HCT116 (cell line): Measurements from ENCODE around the gene FNDC3B. TPM values are rescaled to one million over a fixed set of nuclear protein-coding genes. Genes with fewer than 3 reads are reported as not detected.

Experiments
- ATAC-seq: fragments of 200-7000 bp; cut with Tn5 transposase; 2 replicates; pipeline ENCODE4 v1.9.1; 2020; ENCODE audit warnings: mild to moderate bottlenecking, moderate library complexity
- BruUV-seq: library from RNA; stranded (reverse); fragments of 400-500 nt; replicated peaks from 2 replicates; lab custom pipeline; 2021; lab: Mats Ljungman, UMichigan
- CTCF ChIA-PET: fragments of 300-600 bp; sonication (Branson Sonifier 250); formaldehyde crosslinking; loops from one replicate; lab custom pipeline; 2021; ENCODE audit warnings: antibody characterized with exemption; lab: Charles Lee
- POLR2A ChIA-PET: fragments of 300-600, 350-600 bp; sonication (Branson Sonifier 250); formaldehyde crosslinking; loops from one replicate; lab custom pipeline; 2021; ENCODE audit warnings: antibody characterized with exemption; lab: Charles Lee
- RAD21 ChIA-PET, 2 experiments: fragments of 300-600 bp; sonication (Branson Sonifier 250); formaldehyde crosslinking; loops; one replicate each; lab custom pipeline; 2023; ENCODE audit warnings: low total read pairs in 2 of 2; ENCODE audit not compliant: uncharacterized antibody in 2 of 2, unreplicated experiment in 2 of 2, low non-redundant PET in 1 of 2; lab: Charles Lee
- DNase-seq: peaks from one replicate; pipeline ENCODE4 v3.0.0-alpha.2; 2010; ENCODE audit warnings: low read depth, low spot score
- H2AFZ ChIP-seq: fragments of 200-600 bp; shearing (Covaris generic), sonication (generic); 2 replicates; pipeline ENCODE4 v1.6.1; 2017; ENCODE audit warnings: low read depth, mixed run types, mixed read lengths, antibody characterized with exemption, low read length; ENCODE audit not compliant: poor library complexity, severe bottlenecking
- H3K27ac ChIP-seq: 2 replicates; pipeline ENCODE4 v1.5.1; 2012; ENCODE audit warnings: low read depth, low read length
- H3K27me3 ChIP-seq: fragments of 200-600 bp; sonication (generic); 2 replicates; pipeline ENCODE4 v1.6.1; 2016; ENCODE audit warnings: mixed run types, low read length, mixed read lengths; ENCODE audit not compliant: insufficient read depth
- H3K36me3 ChIP-seq, 2 experiments: fragments of 200-500 bp in 1 of 2; fragments of 200-600 bp in 1 of 2; sonication (Bioruptor generic) in 1 of 2; sonication (generic) in 1 of 2; 2 replicates each; pipeline versions ENCODE4 v1.5.1 to v1.6.1; 2014 to 2016; ENCODE audit warnings: low read length in 2 of 2, inconsistent platforms in 1 of 2, mixed read lengths in 1 of 2, mixed run types in 1 of 2; ENCODE audit not compliant: insufficient read depth in 2 of 2, control insufficient read depth in 1 of 2
- H3K4me1 ChIP-seq, 2 experiments: fragments of 200-600 bp in 1 of 2; sonication (generic) in 1 of 2; 2 replicates each; pipeline versions ENCODE4 v1.5.1 to v1.6.1; 2012 to 2017; ENCODE audit warnings: low read length in 2 of 2, inconsistent platforms in 1 of 2, mild to moderate bottlenecking in 1 of 2, mixed read lengths in 1 of 2, mixed run types in 1 of 2, moderate library complexity in 1 of 2; ENCODE audit not compliant: insufficient read depth in 2 of 2, control insufficient read depth in 1 of 2
- H3K4me2 ChIP-seq: fragments of 200-600 bp; sonication (generic); 2 replicates; pipeline ENCODE4 v1.6.1; 2017; ENCODE audit warnings: mixed run types, low read length, mixed read lengths
- H3K4me3 ChIP-seq, 2 experiments: fragments of 200-600 bp in 1 of 2; sonication (generic) in 1 of 2; replicated peaks in 1 of 2; 2 replicates each; pipeline ENCODE4 v1.5.1; 2011 to 2016; ENCODE audit warnings: low read length in 2 of 2, control low read depth in 1 of 2, low read depth in 1 of 2, mild to moderate bottlenecking in 1 of 2, mixed read lengths in 1 of 2, mixed run types in 1 of 2
- H3K79me2 ChIP-seq: fragments of 200-600 bp; sonication (generic); 2 replicates; pipeline ENCODE4 v1.6.1; 2017; ENCODE audit warnings: mild to moderate bottlenecking, mixed run types, low read length, moderate library complexity, mixed read lengths; ENCODE audit not compliant: insufficient read depth
- H3K9ac ChIP-seq: fragments of 200-600 bp; sonication (generic); 2 replicates; pipeline ENCODE4 v1.6.1; 2016; ENCODE audit warnings: low read length, mixed read lengths
- H3K9me2 ChIP-seq: fragments of 200-600 bp; sonication (generic), shearing (Covaris generic); 2 replicates; pipeline ENCODE4 v1.6.1; 2017; ENCODE audit warnings: mixed run types, mild to moderate bottlenecking, moderate library complexity; ENCODE audit not compliant: insufficient read depth
- H3K9me3 ChIP-seq, 2 experiments: fragments of 200-500 bp in 1 of 2; fragments of 200-600 bp in 1 of 2; sonication (Bioruptor generic) in 1 of 2; sonication (generic) in 1 of 2; 2 replicates each; pipeline ENCODE4 v1.6.1; 2014 to 2017; ENCODE audit warnings: low read length in 2 of 2, mixed read lengths in 2 of 2, inconsistent platforms in 1 of 2, low read depth in 1 of 2, mild to moderate bottlenecking in 1 of 2, mixed run types in 1 of 2, moderate library complexity in 1 of 2; ENCODE audit not compliant: control insufficient read depth in 1 of 2, insufficient read depth in 1 of 2
- H4K20me1 ChIP-seq: fragments of 200-600 bp; sonication (generic), shearing (Covaris generic); 2 replicates; pipeline ENCODE4 v1.6.1; 2017; ENCODE audit warnings: mixed run types, mild to moderate bottlenecking, moderate library complexity; ENCODE audit not compliant: insufficient read depth
- CBX3 ChIP-seq: IDR thresholded peaks from 2 replicates; pipeline ENCODE4 v1.6.1; 2012; ENCODE audit warnings: low read depth
- CEBPB ChIP-seq: IDR thresholded peaks from 2 replicates; pipeline ENCODE4 v1.6.1; 2012; ENCODE audit warnings: low read depth
- ELF1 ChIP-seq: IDR thresholded peaks from 2 replicates; pipeline ENCODE4 v1.6.1; 2012; ENCODE audit warnings: low read depth, borderline replicate concordance
- EZH2 ChIP-seq: fragments of 200-600 bp; sonication (generic); IDR thresholded peaks from 2 replicates; pipeline ENCODE4 v1.6.1; 2017; ENCODE audit warnings: antibody characterized with exemption, mixed run types
- EZH2phosphoT487 ChIP-seq: fragments of 200-600 bp; IDR thresholded peaks from 2 replicates; pipeline ENCODE4 v1.6.1; 2018; ENCODE audit warnings: antibody characterized with exemption, borderline replicate concordance
- FOSL1 ChIP-seq: IDR thresholded peaks from 2 replicates; pipeline ENCODE4 v1.6.1; 2012; ENCODE audit warnings: low read depth
- JUND ChIP-seq: IDR thresholded peaks from 2 replicates; pipeline ENCODE4 v1.6.1; 2012
- POLR2A ChIP-seq: IDR thresholded peaks from 2 replicates; pipeline ENCODE4 v1.7.0; 2011; ENCODE audit warnings: borderline replicate concordance; ENCODE audit not compliant: insufficient read depth, insufficient read length; ENCODE audit errors: extremely low read depth
- POLR2AphosphoS5 ChIP-seq: IDR thresholded peaks from 2 replicates; pipeline ENCODE4 v1.6.1; 2011; ENCODE audit warnings: mild to moderate bottlenecking, low read depth, low read length, moderate library complexity
- SP1 ChIP-seq: IDR thresholded peaks from 2 replicates; pipeline ENCODE4 v1.6.1; 2012; ENCODE audit warnings: low read depth
- SRF ChIP-seq: IDR thresholded peaks from 2 replicates; pipeline ENCODE4 v1.6.1; 2012; ENCODE audit warnings: low read depth
- YY1 ChIP-seq: IDR thresholded peaks from 2 replicates; pipeline ENCODE4 v1.6.1; 2011; ENCODE audit warnings: low read length, low read depth, moderate library complexity, mild to moderate bottlenecking; ENCODE audit not compliant: insufficient replicate concordance; ENCODE audit errors: extremely low read depth
- ZFX ChIP-seq: fragments of 450-650 bp; IDR thresholded peaks from 2 replicates; pipeline ENCODE4 v1.6.1; 2017
- ZNF274 ChIP-seq: fragments of 200-500 bp; sonication (Bioruptor generic); IDR thresholded peaks from 2 replicates; pipeline ENCODE4 v1.6.1; 2014; ENCODE audit warnings: mild to moderate bottlenecking, low read depth, low read length, inconsistent platforms
- intact Hi-C: fragments of 100-400 bp; cut with micrococcal nuclease; formaldehyde crosslinking; loops from 2 replicates; pipeline ENCODE4 v1.10.0; 2022
- total RNA-seq: library from RNA; stranded (reverse); gene quantifications from one replicate; pipeline ENCODE4 v1.2.1, GENCODE V29; 2021; ENCODE audit not compliant: unreplicated experiment
- TF ChIP-seq, protein P1 (sequence below): IDR thresholded peaks from 2 replicates; pipeline ENCODE4 v1.6.1; 2012; ENCODE audit warnings: low read depth
- TF ChIP-seq, protein P2 (sequence below), 3 experiments: fragments of 200-600 bp in 1 of 3; sonication (generic) in 1 of 3; IDR thresholded peaks in 2 of 3; conservative IDR thresholded peaks in 1 of 3; 2 replicates each; pipeline ENCODE4 v1.5.1; 2012 to 2017; ENCODE audit warnings: low read depth in 2 of 3, low read length in 2 of 3, antibody characterized with exemption in 1 of 3, borderline replicate concordance in 1 of 3, control low read depth in 1 of 3, mild to moderate bottlenecking in 1 of 3, mixed read lengths in 1 of 3, mixed run types in 1 of 3, moderate library complexity in 1 of 3; ENCODE audit not compliant: insufficient read depth in 1 of 3
- TF ChIP-seq, protein P3 (sequence below): IDR thresholded peaks from 2 replicates; pipeline ENCODE4 v1.6.1; 2012
- TF ChIP-seq, protein P4 (sequence below): IDR thresholded peaks from 2 replicates; pipeline ENCODE4 v1.6.1; 2011; ENCODE audit warnings: mild to moderate bottlenecking, low read length, moderate library complexity; ENCODE audit not compliant: insufficient replicate concordance; ENCODE audit errors: extremely low read depth

Gene FNDC3B
- total RNA-seq, 1 experiment from 2014 or later, result 45.7 TPM

DNA sequence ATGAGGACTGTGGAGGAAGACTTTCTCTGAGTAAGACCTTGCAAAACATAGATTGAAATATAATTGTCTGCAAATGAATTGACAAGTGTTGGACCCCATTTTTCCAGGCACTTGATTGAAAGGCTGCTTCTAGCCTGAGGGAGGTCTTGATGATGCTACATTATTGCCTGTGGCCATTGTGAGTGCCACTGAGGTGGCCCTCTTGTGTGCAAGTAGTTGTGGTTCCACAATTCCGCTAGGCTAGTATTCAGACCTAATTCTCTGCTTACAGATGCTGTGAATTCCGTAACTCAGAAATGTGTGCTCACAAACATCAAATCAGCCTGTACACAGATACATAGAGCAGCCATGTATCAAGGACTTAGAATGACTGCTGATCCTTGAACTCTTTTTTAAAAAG lies 34.7 kb downstream of the FNDC3B start:
- no peaks in the 10 kb centered on the region for H3K36me3 ChIP-seq
- no peak overlapping the region for H3K4me3 ChIP-seq
- no peak overlapping the region for H3K4me2 ChIP-seq
- peaks cover 53% of the 10 kb centered on the region for H3K79me2 ChIP-seq
- CTCF ChIA-PET, result no interaction called here
- H4K20me1 ChIP-seq, result no peaks in the 10 kb centered on the region
- no peak for ATAC-seq
- POLR2A ChIA-PET, result no interaction called here
- no TSS peak for BruUV-seq
- TF ChIP-seq EZH2phosphoT487 (no peak), FOSL1 (no peak), POLR2AphosphoS5 (no peak), YY1 (no peak), JUND (no peak), EZH2 (no peak), CEBPB (no peak), SP1 (no peak), POLR2A (no peak), ZFX (no peak), CBX3 (no peak), ELF1 (no peak), ZNF274 (no peak), SRF (no peak)
- TF ChIP-seq, protein P1, sequence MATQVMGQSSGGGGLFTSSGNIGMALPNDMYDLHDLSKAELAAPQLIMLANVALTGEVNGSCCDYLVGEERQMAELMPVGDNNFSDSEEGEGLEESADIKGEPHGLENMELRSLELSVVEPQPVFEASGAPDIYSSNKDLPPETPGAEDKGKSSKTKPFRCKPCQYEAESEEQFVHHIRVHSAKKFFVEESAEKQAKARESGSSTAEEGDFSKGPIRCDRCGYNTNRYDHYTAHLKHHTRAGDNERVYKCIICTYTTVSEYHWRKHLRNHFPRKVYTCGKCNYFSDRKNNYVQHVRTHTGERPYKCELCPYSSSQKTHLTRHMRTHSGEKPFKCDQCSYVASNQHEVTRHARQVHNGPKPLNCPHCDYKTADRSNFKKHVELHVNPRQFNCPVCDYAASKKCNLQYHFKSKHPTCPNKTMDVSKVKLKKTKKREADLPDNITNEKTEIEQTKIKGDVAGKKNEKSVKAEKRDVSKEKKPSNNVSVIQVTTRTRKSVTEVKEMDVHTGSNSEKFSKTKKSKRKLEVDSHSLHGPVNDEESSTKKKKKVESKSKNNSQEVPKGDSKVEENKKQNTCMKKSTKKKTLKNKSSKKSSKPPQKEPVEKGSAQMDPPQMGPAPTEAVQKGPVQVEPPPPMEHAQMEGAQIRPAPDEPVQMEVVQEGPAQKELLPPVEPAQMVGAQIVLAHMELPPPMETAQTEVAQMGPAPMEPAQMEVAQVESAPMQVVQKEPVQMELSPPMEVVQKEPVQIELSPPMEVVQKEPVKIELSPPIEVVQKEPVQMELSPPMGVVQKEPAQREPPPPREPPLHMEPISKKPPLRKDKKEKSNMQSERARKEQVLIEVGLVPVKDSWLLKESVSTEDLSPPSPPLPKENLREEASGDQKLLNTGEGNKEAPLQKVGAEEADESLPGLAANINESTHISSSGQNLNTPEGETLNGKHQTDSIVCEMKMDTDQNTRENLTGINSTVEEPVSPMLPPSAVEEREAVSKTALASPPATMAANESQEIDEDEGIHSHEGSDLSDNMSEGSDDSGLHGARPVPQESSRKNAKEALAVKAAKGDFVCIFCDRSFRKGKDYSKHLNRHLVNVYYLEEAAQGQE, result no peak
- TF ChIP-seq, protein P2, sequence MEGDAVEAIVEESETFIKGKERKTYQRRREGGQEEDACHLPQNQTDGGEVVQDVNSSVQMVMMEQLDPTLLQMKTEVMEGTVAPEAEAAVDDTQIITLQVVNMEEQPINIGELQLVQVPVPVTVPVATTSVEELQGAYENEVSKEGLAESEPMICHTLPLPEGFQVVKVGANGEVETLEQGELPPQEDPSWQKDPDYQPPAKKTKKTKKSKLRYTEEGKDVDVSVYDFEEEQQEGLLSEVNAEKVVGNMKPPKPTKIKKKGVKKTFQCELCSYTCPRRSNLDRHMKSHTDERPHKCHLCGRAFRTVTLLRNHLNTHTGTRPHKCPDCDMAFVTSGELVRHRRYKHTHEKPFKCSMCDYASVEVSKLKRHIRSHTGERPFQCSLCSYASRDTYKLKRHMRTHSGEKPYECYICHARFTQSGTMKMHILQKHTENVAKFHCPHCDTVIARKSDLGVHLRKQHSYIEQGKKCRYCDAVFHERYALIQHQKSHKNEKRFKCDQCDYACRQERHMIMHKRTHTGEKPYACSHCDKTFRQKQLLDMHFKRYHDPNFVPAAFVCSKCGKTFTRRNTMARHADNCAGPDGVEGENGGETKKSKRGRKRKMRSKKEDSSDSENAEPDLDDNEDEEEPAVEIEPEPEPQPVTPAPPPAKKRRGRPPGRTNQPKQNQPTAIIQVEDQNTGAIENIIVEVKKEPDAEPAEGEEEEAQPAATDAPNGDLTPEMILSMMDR (IDR thresholded peaks at IDR 0.05 in 2 of 3, conservative IDR thresholded peaks at IDR 0.05 in 1 of 3; ENCODE audit: borderline replicate concordance in 1 of 3, insufficient read depth in 1 of 3, low read depth in 2 of 3, low read length in 2 of 3), result no peak
- TF ChIP-seq, protein P3, sequence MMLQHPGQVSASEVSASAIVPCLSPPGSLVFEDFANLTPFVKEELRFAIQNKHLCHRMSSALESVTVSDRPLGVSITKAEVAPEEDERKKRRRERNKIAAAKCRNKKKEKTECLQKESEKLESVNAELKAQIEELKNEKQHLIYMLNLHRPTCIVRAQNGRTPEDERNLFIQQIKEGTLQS, result no peak
- TF ChIP-seq, protein P4, sequence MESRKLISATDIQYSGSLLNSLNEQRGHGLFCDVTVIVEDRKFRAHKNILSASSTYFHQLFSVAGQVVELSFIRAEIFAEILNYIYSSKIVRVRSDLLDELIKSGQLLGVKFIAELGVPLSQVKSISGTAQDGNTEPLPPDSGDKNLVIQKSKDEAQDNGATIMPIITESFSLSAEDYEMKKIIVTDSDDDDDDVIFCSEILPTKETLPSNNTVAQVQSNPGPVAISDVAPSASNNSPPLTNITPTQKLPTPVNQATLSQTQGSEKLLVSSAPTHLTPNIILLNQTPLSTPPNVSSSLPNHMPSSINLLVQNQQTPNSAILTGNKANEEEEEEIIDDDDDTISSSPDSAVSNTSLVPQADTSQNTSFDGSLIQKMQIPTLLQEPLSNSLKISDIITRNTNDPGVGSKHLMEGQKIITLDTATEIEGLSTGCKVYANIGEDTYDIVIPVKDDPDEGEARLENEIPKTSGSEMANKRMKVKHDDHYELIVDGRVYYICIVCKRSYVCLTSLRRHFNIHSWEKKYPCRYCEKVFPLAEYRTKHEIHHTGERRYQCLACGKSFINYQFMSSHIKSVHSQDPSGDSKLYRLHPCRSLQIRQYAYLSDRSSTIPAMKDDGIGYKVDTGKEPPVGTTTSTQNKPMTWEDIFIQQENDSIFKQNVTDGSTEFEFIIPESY, result no peak
- TF ChIP-seq, all 23 proteins: peak for 0
- DNase-seq, result no peak
- no peaks in the 10 kb centered on the region for H3K27me3 ChIP-seq
- H3K4me1 ChIP-seq, result no peaks in the 10 kb centered on the region
- no peaks in the 10 kb centered on the region for H3K9me3 ChIP-seq
- intact Hi-C loops, result no loop called here
- H3K9ac ChIP-seq, result no peak overlapping the region
- H3K27ac ChIP-seq, result no peak overlapping the region
- RAD21 ChIA-PET, result no interaction called here
- H3K9me2 ChIP-seq, result no peaks in the 10 kb centered on the region
- no peak overlapping the region for H2AFZ ChIP-seq
